ENCODE results near the gene ITSN2. TPM values are rescaled to one million over a fixed set of nuclear protein-coding genes. Genes with fewer than 3 reads are reported as not detected.

The ITSN2 gene
- total and polyA plus RNA-seq, 2 experiments from 2014 or later = 20.3 to 34.4 TPM

DNA sequence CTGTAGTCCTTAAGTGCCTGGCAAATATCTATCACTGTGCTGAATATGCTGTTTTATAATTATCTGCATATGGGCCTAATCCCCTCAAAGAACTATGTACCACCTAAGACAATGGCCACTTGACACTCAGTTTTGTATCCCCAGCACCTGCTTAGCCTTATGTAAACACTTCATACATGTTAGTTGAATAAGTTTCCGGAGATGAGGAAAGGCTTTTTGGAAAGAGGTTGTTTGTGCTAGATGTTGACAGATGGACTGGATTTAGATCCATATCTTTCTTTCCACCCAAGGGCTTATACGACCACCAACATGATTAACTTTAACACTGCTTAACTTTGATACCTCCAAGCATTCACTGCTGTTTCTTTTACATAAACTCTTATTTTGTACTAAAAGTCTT lies 122.2 kb downstream of the ITSN2 start:
- Histone ChIP-seq H2AFZ (no peak overlapping the region), H3K9me3 (ENCODE audit: low read depth) (no peaks in the 10 kb centered on the region), H3K9me2 (replicated peaks; ENCODE audit: insufficient read depth) (no peaks in the 10 kb centered on the region), H3K79me2 (no peaks in the 10 kb centered on the region), H4K20me1 (ENCODE audit: insufficient read depth, poor library complexity, severe bottlenecking) (no peaks in the 10 kb centered on the region), H3K27ac (no peak overlapping the region), H3K36me3 (replicated peaks; ENCODE audit: insufficient read depth, low read depth) (no peaks in the 10 kb centered on the region), H3K27me3 (no peaks in the 10 kb centered on the region), H3K4me3 (no peak overlapping the region), H3K4me2 (no peak overlapping the region), H3K4me1 (ENCODE audit: insufficient read depth) (no peaks in the 10 kb centered on the region)
- DNase-seq (ENCODE audit: low spot score) = no peak
- 47% methylated on average over 2 of the region's 2 CpGs for WGBS (ENCODE audit: low lambda C conversion rate, missing lambda C conversion rate)
- TF ChIP-seq EZH2 (IDR thresholded peaks at IDR 0.05; ENCODE audit: borderline replicate concordance) = no peak
- TF ChIP-seq EZH2phosphoT487 (IDR thresholded peaks at IDR 0.05; ENCODE audit: low read depth, severe bottlenecking, unreplicated experiment) = no peak
- TF ChIP-seq, protein P1, sequence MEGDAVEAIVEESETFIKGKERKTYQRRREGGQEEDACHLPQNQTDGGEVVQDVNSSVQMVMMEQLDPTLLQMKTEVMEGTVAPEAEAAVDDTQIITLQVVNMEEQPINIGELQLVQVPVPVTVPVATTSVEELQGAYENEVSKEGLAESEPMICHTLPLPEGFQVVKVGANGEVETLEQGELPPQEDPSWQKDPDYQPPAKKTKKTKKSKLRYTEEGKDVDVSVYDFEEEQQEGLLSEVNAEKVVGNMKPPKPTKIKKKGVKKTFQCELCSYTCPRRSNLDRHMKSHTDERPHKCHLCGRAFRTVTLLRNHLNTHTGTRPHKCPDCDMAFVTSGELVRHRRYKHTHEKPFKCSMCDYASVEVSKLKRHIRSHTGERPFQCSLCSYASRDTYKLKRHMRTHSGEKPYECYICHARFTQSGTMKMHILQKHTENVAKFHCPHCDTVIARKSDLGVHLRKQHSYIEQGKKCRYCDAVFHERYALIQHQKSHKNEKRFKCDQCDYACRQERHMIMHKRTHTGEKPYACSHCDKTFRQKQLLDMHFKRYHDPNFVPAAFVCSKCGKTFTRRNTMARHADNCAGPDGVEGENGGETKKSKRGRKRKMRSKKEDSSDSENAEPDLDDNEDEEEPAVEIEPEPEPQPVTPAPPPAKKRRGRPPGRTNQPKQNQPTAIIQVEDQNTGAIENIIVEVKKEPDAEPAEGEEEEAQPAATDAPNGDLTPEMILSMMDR (IDR thresholded peaks at IDR 0.05; ENCODE audit: poor library complexity) = no peak

GRCh38 chr2:24237313-24237712 lies 123.0 kb downstream of the ITSN2 start:
- Histone ChIP-seq H4K20me1 (ENCODE audit: insufficient read depth, poor library complexity, severe bottlenecking) (no peaks in the 10 kb centered on the region), H2AFZ (no peak overlapping the region), H3K79me2 (no peaks in the 10 kb centered on the region), H3K4me3 (no peak overlapping the region), H3K4me2 (no peak overlapping the region), H3K36me3 (replicated peaks; ENCODE audit: insufficient read depth, low read depth) (no peaks in the 10 kb centered on the region), H3K9me3 (ENCODE audit: low read depth) (no peaks in the 10 kb centered on the region), H3K27ac (no peak overlapping the region), H3K4me1 (ENCODE audit: insufficient read depth) (no peaks in the 10 kb centered on the region), H3K27me3 (no peaks in the 10 kb centered on the region), H3K9me2 (replicated peaks; ENCODE audit: insufficient read depth) (no peaks in the 10 kb centered on the region)
- TF ChIP-seq, protein P1 (IDR thresholded peaks at IDR 0.05; ENCODE audit: poor library complexity) = no peak
- TF ChIP-seq EZH2phosphoT487 (IDR thresholded peaks at IDR 0.05; ENCODE audit: low read depth, severe bottlenecking, unreplicated experiment) (no peak), EZH2 (IDR thresholded peaks at IDR 0.05; ENCODE audit: borderline replicate concordance) (no peak)
- no peak for DNase-seq (ENCODE audit: low spot score)
- 91% methylated on average over 1 of the region's 1 CpG for WGBS (ENCODE audit: low lambda C conversion rate, missing lambda C conversion rate)

- H4K20me1 ChIP-seq (ENCODE audit: insufficient read depth, poor library complexity, severe bottlenecking) = no peaks in the 10 kb centered on the region
- no peak overlapping the region for H3K4me2 ChIP-seq
- 73% methylated on average over 2 of the region's 2 CpGs for WGBS (ENCODE audit: low lambda C conversion rate, missing lambda C conversion rate)
- H3K9me2 ChIP-seq (replicated peaks; ENCODE audit: insufficient read depth) = no peaks in the 10 kb centered on the region
- H3K27ac ChIP-seq = no peak overlapping the region
- no peak overlapping the region for H3K4me3 ChIP-seq
- no peaks in the 10 kb centered on the region for H3K36me3 ChIP-seq (replicated peaks; ENCODE audit: insufficient read depth, low read depth)
- no peak for DNase-seq (ENCODE audit: low spot score)
- H3K79me2 ChIP-seq = no peaks in the 10 kb centered on the region
- H3K27me3 ChIP-seq = no peaks in the 10 kb centered on the region
- H3K4me1 ChIP-seq (ENCODE audit: insufficient read depth) = no peaks in the 10 kb centered on the region
- H2AFZ ChIP-seq = no peak overlapping the region
- H3K9me3 ChIP-seq (ENCODE audit: low read depth) = no peaks in the 10 kb centered on the region
- TF ChIP-seq EZH2 (IDR thresholded peaks at IDR 0.05; ENCODE audit: borderline replicate concordance) (no peak), EZH2phosphoT487 (IDR thresholded peaks at IDR 0.05; ENCODE audit: low read depth, severe bottlenecking, unreplicated experiment) (no peak)
- TF ChIP-seq, protein P1 (IDR thresholded peaks at IDR 0.05; ENCODE audit: poor library complexity) = no peak
These were observed 127.0 kb downstream of the ITSN2 start for GRCh38 chr2:24233321-24233720.

DNA sequence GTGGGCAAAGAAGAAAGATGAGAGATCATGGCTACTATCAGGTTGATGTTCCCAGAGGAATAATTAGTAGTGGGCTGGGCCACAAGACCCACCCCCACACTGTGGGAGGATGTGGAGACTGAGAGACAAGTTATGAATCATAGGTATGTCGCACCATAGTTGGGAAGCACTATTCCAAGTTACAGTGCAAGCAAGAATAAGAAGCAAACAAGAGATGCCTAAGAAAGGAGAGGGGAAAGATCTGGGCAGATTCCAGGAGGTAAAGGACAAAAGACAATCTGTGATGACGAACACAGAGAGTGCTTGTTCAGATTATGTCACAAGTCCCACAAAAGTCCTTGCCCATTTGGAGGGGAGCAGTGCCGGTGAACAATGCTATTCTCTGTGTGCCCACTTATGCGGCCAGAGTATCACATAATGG lies 128.9 kb downstream of the ITSN2 start:
- H3K4me3 ChIP-seq = no peak overlapping the region
- DNase-seq (ENCODE audit: low spot score) = no peak
- no peaks in the 10 kb centered on the region for H3K4me1 ChIP-seq (ENCODE audit: insufficient read depth)
- H3K79me2 ChIP-seq = no peaks in the 10 kb centered on the region
- H3K4me2 ChIP-seq = no peak overlapping the region
- H2AFZ ChIP-seq = no peak overlapping the region
- H3K9me2 ChIP-seq (replicated peaks; ENCODE audit: insufficient read depth) = no peaks in the 10 kb centered on the region
- 88% methylated on average over 4 of the region's 4 CpGs for WGBS (ENCODE audit: low lambda C conversion rate, missing lambda C conversion rate)
- no peaks in the 10 kb centered on the region for H3K27me3 ChIP-seq
- H3K9me3 ChIP-seq (ENCODE audit: low read depth) = no peaks in the 10 kb centered on the region
- H3K36me3 ChIP-seq (replicated peaks; ENCODE audit: insufficient read depth, low read depth) = no peaks in the 10 kb centered on the region
- no peaks in the 10 kb centered on the region for H4K20me1 ChIP-seq (ENCODE audit: insufficient read depth, poor library complexity, severe bottlenecking)
- no peak overlapping the region for H3K27ac ChIP-seq
- TF ChIP-seq, protein P1 (IDR thresholded peaks at IDR 0.05; ENCODE audit: poor library complexity) = no peak
- TF ChIP-seq EZH2 (IDR thresholded peaks at IDR 0.05; ENCODE audit: borderline replicate concordance) = no peak
- no peak for TF ChIP-seq EZH2phosphoT487 (IDR thresholded peaks at IDR 0.05; ENCODE audit: low read depth, severe bottlenecking, unreplicated experiment)

Data from hepatocyte (in vitro differentiated cells).